T47D (cell line): ENCODE results near the gene MBNL1.

Experiments
- DNase-seq, 2 experiments: peaks; one replicate each; pipeline versions ENCODE4 v3.0.0 to v3.0.0-alpha.2; 2011 to 2012; ENCODE audit warnings: low read depth in 1 of 2, low spot score in 1 of 2
- JUND ChIP-seq: IDR thresholded peaks from 2 replicates; pipeline ENCODE4 v1.6.1; 2012; ENCODE audit warnings: low read depth
- in situ Hi-C: cut with HindIII; loops from 2 replicates; pipeline ENCODE4 v1.10.0; 2016; ENCODE audit warnings: low sequenced_read_pairs, low pct_unique_long_range_greater_than_20kb

The MBNL1 gene

DNA sequence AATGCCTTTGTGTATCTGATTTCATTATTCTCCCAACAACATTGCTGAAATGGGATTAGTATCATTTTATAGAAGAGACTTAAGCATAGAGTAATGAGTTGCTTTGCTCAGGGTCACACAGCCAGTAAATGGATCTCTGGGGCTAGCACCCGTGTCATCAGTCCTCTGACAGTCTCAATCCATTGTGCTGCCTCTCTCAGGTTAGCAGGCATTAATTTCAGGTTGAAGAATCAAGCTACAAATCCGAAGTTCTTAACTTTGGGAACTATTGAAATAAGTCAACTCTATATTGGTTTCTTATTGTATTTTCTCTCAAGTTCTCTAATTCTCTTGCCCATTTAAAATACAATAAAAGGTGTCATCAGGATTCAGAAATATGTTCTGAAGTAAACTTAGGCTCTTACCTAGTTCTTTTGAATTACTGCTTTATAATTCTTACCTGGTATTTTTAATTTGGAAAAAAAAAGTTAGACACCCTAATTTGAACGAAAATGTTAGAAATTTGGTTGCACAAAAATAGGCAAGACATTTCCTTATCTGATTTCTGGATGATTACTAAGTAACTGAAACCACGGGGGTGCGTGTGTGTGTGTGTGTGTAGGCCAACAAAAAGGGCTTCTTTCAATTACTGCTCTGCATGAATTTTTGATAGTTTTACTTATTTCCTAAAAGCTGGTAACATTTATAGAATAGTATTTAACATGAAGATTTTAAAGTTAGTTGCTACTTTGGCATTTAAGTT lies 189.8 kb downstream of the MBNL1 start:
- no peak for DNase-seq
- in situ Hi-C loops: no loop called here
- no peak for TF ChIP-seq JUND

DNA sequence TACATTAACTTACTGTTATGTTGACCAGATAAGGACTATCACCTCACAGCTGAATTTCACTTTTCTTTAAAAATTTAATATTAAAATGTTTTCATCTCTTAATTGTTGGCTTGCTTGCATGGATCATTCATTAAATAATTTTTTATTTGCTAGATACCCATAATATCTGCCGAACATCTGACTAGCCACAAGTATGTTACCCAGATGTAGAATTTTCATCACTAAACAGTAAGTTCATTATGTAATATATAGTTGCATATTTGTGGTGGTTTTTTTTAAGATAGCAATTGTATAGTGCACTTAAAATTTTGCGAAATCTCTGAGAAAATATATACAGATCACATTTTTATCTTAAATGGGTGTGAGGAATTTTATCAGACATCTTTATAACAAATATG lies 190.4 kb downstream of the MBNL1 start:
- no peak for DNase-seq
- in situ Hi-C loops: no loop called here
- no peak for TF ChIP-seq JUND

DNA sequence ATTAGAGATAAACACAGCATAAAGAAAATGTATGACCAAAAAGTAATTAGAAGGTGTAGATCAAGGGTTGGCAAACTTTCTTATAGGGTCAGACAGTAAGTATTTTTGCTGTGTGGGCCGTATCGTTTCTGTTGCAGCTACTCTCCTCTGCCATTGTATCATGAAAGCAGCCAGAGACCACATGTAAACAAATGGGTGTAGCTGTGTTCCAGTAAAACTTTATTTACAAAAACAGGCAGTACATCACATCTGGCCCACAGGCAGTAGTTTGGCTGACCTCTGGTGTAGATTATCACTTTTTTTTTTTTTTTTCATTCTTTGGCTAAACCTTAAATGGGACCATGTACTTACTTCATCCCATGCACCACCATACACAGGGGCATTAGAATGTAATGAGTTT lies 190.8 kb downstream of the MBNL1 start:
- TF ChIP-seq JUND: no peak
- in situ Hi-C loops: no loop called here
- no peak for DNase-seq

DNA sequence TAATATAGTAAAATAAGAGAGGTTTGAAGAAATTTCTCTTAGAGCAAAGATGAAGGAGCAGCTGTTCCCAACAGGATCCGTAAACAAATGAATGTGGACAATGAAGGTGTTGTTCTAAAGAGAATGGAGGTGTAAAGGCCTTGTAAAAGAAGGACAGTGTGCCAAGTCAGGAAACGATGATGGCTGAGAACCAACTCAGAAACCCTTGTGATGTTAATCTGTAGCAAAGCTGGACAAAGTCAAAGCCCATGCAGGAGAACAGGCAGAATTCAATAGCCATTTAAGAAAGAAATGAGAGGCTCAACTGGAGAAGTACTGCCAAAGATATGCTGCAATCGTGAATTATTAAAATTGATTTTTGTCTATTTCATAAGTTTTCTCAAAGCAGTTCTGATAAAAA lies 192.2 kb downstream of the MBNL1 start:
- no peak for DNase-seq
- TF ChIP-seq JUND: no peak
- in situ Hi-C loops: no loop called here

DNA sequence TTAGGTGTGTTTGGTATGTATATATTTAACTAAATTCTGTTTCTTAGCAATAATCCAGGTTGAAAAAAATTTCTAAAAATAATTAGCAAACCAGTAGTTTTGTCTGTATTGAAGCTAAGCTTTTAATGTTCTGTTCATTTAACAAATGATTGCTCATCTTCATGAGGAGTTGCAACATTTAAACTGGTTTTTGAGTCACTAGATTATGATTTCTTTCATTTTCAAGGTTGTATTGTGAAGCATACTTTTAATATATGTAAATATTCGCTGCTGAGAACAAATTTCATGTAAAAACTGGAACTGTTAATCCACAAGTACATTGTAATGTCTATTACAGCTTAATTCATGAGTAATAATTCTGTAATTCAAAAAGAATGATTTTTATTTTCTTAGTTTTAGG lies 192.7 kb downstream of the MBNL1 start:
- in situ Hi-C loops: no loop called here
- TF ChIP-seq JUND: no peak
- DNase-seq: no peak

DNA sequence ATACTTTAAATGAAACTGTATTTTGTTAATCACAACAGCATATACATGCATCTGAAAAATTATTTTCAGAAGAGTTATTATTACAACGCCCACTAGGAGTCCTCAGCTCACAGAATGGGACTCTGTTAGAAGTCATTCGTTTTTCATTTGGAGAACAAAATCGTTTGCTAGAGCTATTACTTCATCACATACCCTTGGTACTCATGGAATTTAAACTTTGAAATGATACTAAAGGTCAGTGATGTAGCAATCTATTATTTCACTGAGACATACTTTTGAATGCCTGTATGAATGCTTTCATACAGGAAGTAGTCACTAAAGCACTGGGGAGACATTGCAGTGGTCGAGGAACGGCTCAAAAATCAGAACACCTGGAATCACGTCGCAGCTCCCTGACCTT lies 198.1 kb downstream of the MBNL1 start:
- in situ Hi-C loops: no loop called here
- DNase-seq: peak in 1 of 2 experiments; percentile 47
- TF ChIP-seq JUND: no peak

DNA sequence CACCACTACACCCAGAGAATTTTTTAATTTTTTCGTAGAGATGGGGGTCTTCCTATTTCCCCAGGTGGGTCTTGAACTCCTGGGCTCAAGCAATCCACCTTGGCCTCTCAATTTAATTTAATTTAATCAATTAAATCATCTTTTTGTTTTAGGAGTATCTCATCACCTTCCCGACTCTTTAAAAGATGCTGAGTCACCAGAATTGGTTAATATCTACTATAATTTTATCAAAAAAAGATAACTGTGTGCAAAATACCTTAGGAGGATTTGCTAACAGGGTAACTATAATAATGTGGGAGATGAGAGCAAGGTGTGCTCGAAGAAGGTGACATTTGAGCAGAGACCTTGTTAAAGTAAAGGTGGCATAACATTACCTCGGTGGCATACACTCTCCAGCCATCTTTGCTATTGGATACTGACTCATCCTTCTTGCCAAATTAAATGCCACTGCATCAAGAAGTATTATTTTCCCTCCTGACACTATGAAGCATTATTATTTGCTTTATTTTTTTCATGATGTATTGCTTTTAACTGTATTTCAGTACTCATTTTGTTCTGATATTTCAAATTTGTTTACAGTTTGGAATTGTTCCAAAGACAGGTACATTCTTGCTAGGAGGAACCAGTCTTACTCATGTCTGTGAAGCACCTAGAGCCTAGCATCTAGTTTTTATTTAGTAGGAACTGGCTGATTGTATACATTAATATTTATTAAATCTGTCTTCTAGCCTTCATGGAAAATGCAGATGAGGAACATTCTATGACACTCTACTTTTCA lies 200.7 kb downstream of the MBNL1 start:
- DNase-seq: no peak
- TF ChIP-seq JUND: no peak
- in situ Hi-C loops: no loop called here

DNA sequence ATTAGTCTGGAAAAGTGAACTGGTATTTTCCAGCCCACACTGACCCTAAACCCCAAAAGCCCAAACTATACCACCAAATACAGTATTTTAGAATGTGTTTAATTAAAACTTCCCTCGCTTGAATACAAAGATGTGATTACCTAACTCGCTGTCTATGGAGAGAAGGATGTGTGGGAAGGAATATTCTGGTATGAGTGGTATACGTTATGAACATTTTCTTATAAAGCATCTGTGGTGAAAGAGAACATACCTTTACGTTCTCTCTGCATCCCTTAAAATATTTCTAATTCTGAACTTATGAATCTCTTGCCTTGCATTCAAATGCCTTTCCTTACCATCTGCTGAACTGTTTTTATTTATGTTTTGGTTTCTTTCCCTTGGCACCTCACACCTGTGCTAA lies 201.4 kb downstream of the MBNL1 start:
- TF ChIP-seq JUND: no peak
- in situ Hi-C loops: no loop called here

DNA sequence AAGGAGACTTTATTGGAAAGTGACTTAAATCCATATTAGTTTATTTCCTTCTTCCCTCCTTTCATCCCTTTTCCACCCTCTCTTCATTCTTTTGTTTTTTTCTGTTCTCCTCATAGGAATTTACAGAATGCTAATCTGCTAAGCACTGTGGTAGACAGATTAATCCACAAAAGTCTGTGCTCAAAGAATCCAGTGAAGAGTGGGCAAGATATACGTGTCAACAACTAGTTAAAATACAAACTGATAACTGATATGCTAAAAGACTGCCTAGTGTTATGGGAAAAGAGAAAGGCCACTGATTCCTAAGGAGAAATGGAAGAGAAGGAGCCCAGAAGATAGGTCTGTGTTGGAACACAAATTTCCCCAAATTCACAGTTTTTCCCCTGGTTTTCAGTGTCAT lies 202.2 kb downstream of the MBNL1 start:
- in situ Hi-C loops: no loop called here
- DNase-seq: no peak
- TF ChIP-seq JUND: no peak

More for the DNA sequence above, 201.4 kb downstream of the MBNL1 start:
- DNase-seq: no peak

DNA sequence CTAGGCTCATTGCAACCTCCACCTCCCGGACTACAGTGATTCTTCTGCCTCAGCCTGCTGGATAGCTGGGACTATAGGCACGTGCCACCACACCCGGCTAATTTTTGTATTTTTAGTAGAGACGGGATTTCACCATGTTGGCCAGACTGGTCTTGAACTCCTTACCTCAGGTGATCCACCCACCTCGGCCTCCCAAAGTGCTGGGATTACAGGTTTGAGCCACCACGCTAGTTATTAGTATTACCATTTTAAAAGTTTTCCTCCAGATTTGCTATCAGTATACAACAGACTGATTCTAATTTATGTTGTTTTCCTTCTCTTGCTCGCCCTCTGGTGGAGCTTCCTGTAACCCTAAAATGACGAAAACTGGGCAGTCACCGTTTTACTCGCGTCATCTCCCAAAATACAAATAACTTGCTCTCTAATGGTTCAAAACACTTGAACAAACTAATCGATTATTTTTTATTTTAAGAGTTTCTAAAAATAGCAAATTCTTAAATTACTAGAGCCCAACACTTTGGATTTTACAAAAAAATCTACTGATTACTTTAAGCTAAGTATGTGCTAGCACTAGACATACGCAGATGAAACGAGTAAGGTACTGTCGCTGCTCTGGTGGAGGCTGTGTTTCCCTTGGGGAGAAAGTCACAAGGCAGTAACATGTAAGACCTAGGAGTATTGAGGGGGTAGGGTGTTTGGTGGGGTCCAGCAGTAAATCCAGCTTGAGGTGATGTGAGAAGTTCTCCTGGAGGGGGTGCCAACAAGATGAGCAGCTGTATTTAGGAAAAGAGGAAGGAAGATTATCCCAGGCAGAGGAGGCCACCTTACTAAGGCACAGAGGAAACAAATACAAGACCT lies 203.3 kb downstream of the MBNL1 start:
- in situ Hi-C loops: no loop called here
- no peak for TF ChIP-seq JUND
- DNase-seq: peak; percentile 24 to 75

DNA sequence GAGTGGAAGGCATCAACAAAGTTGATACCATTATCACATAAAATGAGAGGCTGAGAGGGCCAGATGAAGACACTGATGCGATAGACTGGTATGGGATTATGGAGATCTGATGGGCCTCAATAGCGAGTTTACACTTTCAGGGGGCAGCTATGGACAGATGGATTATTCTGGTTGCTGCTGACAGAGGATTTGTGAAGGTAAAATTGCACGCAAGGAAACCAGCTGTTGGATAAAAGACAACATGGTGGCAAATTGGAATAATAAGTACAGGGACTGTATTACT lies 203.9 kb downstream of the MBNL1 start:
- TF ChIP-seq JUND: no peak
- DNase-seq: no peak
- in situ Hi-C loops: no loop called here

DNA sequence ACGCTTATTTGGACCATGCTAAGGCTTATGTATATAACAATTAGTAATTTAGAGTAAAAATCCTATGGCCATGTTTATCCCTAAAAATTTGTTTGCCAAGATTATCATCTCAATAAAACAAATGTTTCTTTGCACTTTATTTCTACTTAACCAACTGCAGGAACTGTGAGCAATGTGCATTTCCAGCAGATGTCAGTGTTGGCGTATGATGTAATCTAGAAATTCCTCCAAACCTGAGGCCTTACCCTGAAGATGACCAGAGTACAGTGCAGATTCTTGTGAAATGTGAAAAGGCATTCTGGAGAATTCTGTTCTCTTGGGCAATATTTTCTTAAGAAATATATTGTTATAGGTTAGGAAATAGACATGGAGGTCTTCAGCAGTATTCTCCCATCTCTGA lies 205.9 kb downstream of the MBNL1 start:
- in situ Hi-C loops: no loop called here
- DNase-seq: peak; percentile 39 to 84
- no peak for TF ChIP-seq JUND

DNA sequence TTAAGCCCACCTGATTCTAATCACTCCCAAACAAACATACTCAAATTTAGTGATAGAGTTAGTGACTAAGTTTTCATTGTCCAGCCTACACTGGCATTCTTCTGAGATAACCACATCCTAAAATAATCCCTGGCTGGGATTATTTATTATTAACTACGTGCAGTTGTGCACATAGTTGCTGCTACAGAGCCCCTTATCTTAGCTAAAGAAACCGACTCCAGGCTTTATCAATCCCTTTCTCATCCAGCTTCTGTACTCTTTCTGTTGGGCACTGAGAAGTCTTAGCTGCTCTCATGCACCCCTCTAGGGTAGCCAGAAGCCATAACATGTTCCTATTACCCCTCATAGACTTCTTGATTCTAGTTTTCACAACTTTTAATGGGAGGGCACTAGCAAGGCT lies 208.7 kb downstream of the MBNL1 start:
- TF ChIP-seq JUND: no peak
- DNase-seq: no peak
- in situ Hi-C loops: no loop called here
